ENCODE measurements around the gene EMC6. TPM values are rescaled to one million over a fixed set of nuclear protein-coding genes. Genes with fewer than 3 reads are reported as not detected.

The EMC6 gene
- total RNA-seq, 1 experiment from 2014 or later, result 72.2 TPM

DNA sequence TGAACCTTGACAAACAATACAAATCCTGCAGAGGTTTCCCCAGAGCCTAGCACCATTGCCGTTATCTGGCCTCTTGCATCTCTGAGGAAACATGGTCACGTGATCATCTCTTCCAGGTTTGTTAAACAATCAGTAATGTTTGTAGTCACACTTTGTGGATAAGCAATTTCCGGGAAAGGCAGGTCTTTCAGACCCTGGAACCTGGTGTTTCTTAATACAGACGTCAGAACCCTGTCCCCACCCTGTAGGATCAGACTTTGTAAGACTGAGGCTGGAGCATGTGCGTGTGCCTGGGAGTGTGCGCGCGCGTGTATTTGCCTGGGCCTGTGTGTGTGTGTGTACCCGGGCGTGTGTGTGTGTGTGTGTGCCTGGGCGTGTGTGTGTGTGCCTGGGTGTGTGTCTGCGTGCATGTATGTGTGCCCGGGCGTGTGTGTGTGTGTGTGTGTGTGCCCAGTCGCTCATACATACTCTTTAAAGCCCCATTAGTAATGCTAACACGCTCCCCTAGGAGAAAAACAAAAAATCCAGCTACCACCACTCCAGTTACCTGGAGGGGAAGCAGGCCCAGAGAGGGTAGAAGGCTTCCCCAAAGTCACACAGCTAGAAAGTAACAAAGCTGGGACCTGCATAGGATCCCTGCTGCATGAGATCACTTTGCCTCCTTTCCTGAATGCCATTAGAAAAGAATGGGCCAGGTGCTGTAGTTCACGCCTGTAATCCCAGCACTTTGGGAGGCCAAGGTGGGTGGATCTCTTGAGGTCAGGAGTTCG is 26.7 kb upstream of the EMC6 start:
- no peak overlapping the region for H2AK5ac ChIP-seq (ENCODE audit: insufficient read length, low read length)
- H3K4me1 ChIP-seq (ENCODE audit: insufficient read depth, low read length), result no peaks in the 10 kb centered on the region; the same call in 1 of the 2 replicates
- H3K9ac ChIP-seq (ENCODE audit: extremely low read depth, insufficient read length, low read length), result no peak overlapping the region
- no peak overlapping the region for H2BK5ac ChIP-seq (ENCODE audit: insufficient read length, low read length)
- H3K4me3 Mint-ChIP-seq, result no peak overlapping the region
- no peak overlapping the region for H3K56ac ChIP-seq (ENCODE audit: insufficient read length, low read depth, low read length)
- peaks cover 20 to 22% of the 10 kb centered on the region in 2 experiments for H3K4me1 Mint-ChIP-seq
- WGBS (ENCODE audit: extremely low coverage, insufficient read length, low lambda C conversion rate), result no CpG with 5 or more reads among the region's 19 CpGs
- no peak overlapping the region for H2BK15ac ChIP-seq (ENCODE audit: low read depth, low read length)
- no peaks in the 10 kb centered on the region for H3K9me3 Mint-ChIP-seq
- no peaks in the 10 kb centered on the region for H4K20me1 ChIP-seq (ENCODE audit: control insufficient read depth, insufficient read depth, insufficient read length)
- peaks cover 4% of the 10 kb centered on the region for H3K23me2 ChIP-seq (ENCODE audit: insufficient read length, low read depth, low read length, poor library complexity, severe bottlenecking)
- H2BK120ac ChIP-seq (ENCODE audit: low read depth, low read length, poor library complexity, severe bottlenecking), result no peak overlapping the region
- H3K9me3 ChIP-seq (ENCODE audit: control insufficient read depth, low read depth, low read length), result no peaks in the 10 kb centered on the region
- H3K4me2 ChIP-seq (ENCODE audit: insufficient read depth, insufficient read length, low read length), result no peak overlapping the region
- H3K27me3 ChIP-seq (ENCODE audit: insufficient read depth, low read length), result no peaks in the 10 kb centered on the region
- H4K8ac ChIP-seq (replicated peaks; ENCODE audit: insufficient read length, low read depth, low read length), result no peak overlapping the region
- H3K18ac ChIP-seq (ENCODE audit: insufficient read length, low read depth, low read length), result no peak overlapping the region
- H3K23ac ChIP-seq (ENCODE audit: insufficient read length, low read depth, low read length), result no peak overlapping the region
- no peak overlapping the region for H4K91ac ChIP-seq (ENCODE audit: insufficient read length, low read depth, low read length)
- TF ChIP-seq, protein P1, sequence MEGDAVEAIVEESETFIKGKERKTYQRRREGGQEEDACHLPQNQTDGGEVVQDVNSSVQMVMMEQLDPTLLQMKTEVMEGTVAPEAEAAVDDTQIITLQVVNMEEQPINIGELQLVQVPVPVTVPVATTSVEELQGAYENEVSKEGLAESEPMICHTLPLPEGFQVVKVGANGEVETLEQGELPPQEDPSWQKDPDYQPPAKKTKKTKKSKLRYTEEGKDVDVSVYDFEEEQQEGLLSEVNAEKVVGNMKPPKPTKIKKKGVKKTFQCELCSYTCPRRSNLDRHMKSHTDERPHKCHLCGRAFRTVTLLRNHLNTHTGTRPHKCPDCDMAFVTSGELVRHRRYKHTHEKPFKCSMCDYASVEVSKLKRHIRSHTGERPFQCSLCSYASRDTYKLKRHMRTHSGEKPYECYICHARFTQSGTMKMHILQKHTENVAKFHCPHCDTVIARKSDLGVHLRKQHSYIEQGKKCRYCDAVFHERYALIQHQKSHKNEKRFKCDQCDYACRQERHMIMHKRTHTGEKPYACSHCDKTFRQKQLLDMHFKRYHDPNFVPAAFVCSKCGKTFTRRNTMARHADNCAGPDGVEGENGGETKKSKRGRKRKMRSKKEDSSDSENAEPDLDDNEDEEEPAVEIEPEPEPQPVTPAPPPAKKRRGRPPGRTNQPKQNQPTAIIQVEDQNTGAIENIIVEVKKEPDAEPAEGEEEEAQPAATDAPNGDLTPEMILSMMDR (conservative IDR thresholded peaks at IDR 0.05), result no peak
- no peaks in the 10 kb centered on the region for H3K79me2 ChIP-seq (ENCODE audit: insufficient read depth, low read length)
- H4K5ac ChIP-seq (ENCODE audit: insufficient read length, low read depth, low read length), result no peak overlapping the region
- no peaks in the 10 kb centered on the region for H3K79me1 ChIP-seq (ENCODE audit: insufficient read depth, low read depth, low read length, poor library complexity, severe bottlenecking)
- no peak overlapping the region for H3K27ac ChIP-seq (ENCODE audit: insufficient read length, low read depth, low read length)
- no peaks in the 10 kb centered on the region for H3K27me3 Mint-ChIP-seq (ENCODE audit: low read depth)
- H3K4ac ChIP-seq (ENCODE audit: low read depth, low read length), result no peak overlapping the region; the same call in 1 of the 2 replicates
- H2BK12ac ChIP-seq (ENCODE audit: insufficient read length, low read depth, low read length), result no peak overlapping the region
- H2AFZ ChIP-seq (ENCODE audit: low read length), result no peak overlapping the region
- H3K27ac Mint-ChIP-seq, result peak overlapping the region in 1 of 3 experiments; percentile 74; a peak in 3 of 7 replicates
- H3T11ph ChIP-seq (ENCODE audit: low read length), result no peak overlapping the region
- H3K14ac ChIP-seq (ENCODE audit: insufficient read depth, low read length), result no peak overlapping the region
- peaks cover 3 to 28% (median 23%) of the 10 kb centered on the region in 3 experiments; a peak in 6 of 7 replicates for H3K36me3 Mint-ChIP-seq (ENCODE audit: insufficient read depth in 1 of 3, low read depth in 3 of 3)
- no peak for DNase-seq
- H2BK20ac ChIP-seq (ENCODE audit: low read depth, low read length, poor library complexity, severe bottlenecking), result no peak overlapping the region
